Stimulated activated CD4-positive, alpha-beta T cell treated with anti-CD3 and anti-CD28 coated beads, Interleukin-12 subunit alpha, Interleukin-12 subunit beta, amount 100 ng/mL, for 24 hours (primary cell): ENCODE results near the gene ARCN1.

ENCODE experiments used
- DNase-seq, 2 experiments: peaks; one replicate each; pipeline ENCODE4 v3.0.0-alpha.2; 2020; ENCODE audit warnings: low read depth in 2 of 2

ARCN1 gene

GRCh38 chr11:118621784-118622375, 49.7 kb downstream of the ARCN1 start:
- no peak for DNase-seq

- no peak for DNase-seq
These were observed 50.4 kb downstream of the ARCN1 start for GRCh38 chr11:118622376-118623268.

- DNase-seq = no peak
These were observed 51.1 kb downstream of the ARCN1 start for GRCh38 chr11:118623269-118623655.

- no peak for DNase-seq
These were observed 53.0 kb downstream of the ARCN1 start for GRCh38 chr11:118625036-118625690.

- DNase-seq = no peak
These were observed 53.8 kb downstream of the ARCN1 start for GRCh38 chr11:118625976-118626375.

GRCh38 chr11:118627566-118627965, 55.4 kb downstream of the ARCN1 start:
- DNase-seq = no peak

- DNase-seq = no peak
These were observed 55.8 kb downstream of the ARCN1 start for GRCh38 chr11:118628031-118628430.

- no peak for DNase-seq
These were observed 56.2 kb downstream of the ARCN1 start for GRCh38 chr11:118628432-118628831.

- DNase-seq = no peak
These were observed 56.8 kb downstream of the ARCN1 start for GRCh38 chr11:118628861-118629549.

GRCh38 chr11:118629761-118630661, 57.8 kb downstream of the ARCN1 start:
- no peak for DNase-seq

- DNase-seq = no peak
These were observed 59.1 kb downstream of the ARCN1 start for GRCh38 chr11:118631142-118631909.

GRCh38 chr11:118632577-118633318, 60.5 kb downstream of the ARCN1 start:
- no peak for DNase-seq

- DNase-seq = no peak
These were observed 61.1 kb downstream of the ARCN1 start for GRCh38 chr11:118633319-118633690.

GRCh38 chr11:118633979-118634378, 61.8 kb downstream of the ARCN1 start:
- no peak for DNase-seq

- DNase-seq = no peak
These were observed 62.4 kb downstream of the ARCN1 start for GRCh38 chr11:118634431-118635236.

- no peak for DNase-seq
These were observed 63.0 kb downstream of the ARCN1 start for GRCh38 chr11:118635237-118635591.

GRCh38 chr11:118635642-118636041, 63.4 kb downstream of the ARCN1 start:
- no peak for DNase-seq

GRCh38 chr11:118636569-118637290, 64.5 kb downstream of the ARCN1 start:
- no peak for DNase-seq
